ENCODE data around the gene GPX2. TPM values are rescaled to one million over a fixed set of nuclear protein-coding genes. Genes with fewer than 3 reads are reported as not detected.

The GPX2 gene
- total and polyA plus RNA-seq, 2 of the 4 experiments (the other 2 are of a cell fraction), result not detected

GRCh38 chr14:64986648-64987437 is 44.3 kb upstream of the GPX2 start, which contains the start of gene FNTB (continued):
- peak; percentile 71; the same call in 1 of the 2 replicates for TF ChIP-seq MAZ (IDR thresholded peaks at IDR 0.05; ENCODE audit: borderline replicate concordance, low read depth, low read length)
- peak; percentile 4; the same call in 1 of the 2 replicates for TF ChIP-seq FOS (IDR thresholded peaks at IDR 0.05; ENCODE audit: low read depth, low read length)
- peak; percentile 62 for TF ChIP-seq SMC3 (IDR thresholded peaks at IDR 0.05; ENCODE audit: low read depth, low read length)
